Measurements from ENCODE around the gene FANCD2.
A peak's percentile ranks its signal among the peaks of the same experiment; 100 is the strongest.

Gene FANCD2

GRCh38 chr3:10026084-10026890, at the start of gene FANCD2:
TSS of gene FANCD2 (plus strand) at chr3:10026437. CDS start at chr3:10028658, 2,221 bp downstream.
- TF ChIP-seq CTCF (IDR thresholded peaks at IDR 0.05; ENCODE audit: low read depth, low read length, poor library complexity, severe bottlenecking) (no peak), EZH2phosphoT487 (IDR thresholded peaks at IDR 0.05; ENCODE audit: borderline replicate concordance, low read length) (no peak)
- Histone ChIP-seq H3K4me3 (ENCODE audit: low read length) (peak within 1 kb of the TSS; percentile 96), H3K9me2 (replicated peaks; ENCODE audit: control insufficient read depth, low read length) (no peaks in the 10 kb centered on the region), H3K27me3 (ENCODE audit: control insufficient read depth, low read length) (no peaks in the 10 kb centered on the region), H3K9me3 (ENCODE audit: control insufficient read depth, insufficient read depth, low read length) (no peaks in the 10 kb centered on the region), H4K20me1 (ENCODE audit: control insufficient read depth, insufficient read depth, low read depth, low read length) (no peaks in the 10 kb centered on the region), H3K4me1 (ENCODE audit: control insufficient read depth, low read length) (peaks cover 17% of the 10 kb centered on the region), H3K36me3 (ENCODE audit: control insufficient read depth, low read length) (peaks cover 49% of the 10 kb centered on the region), H3F3A (ENCODE audit: control insufficient read depth, insufficient read depth) (no peaks in the 10 kb centered on the region), H3K27ac (ENCODE audit: low read depth, low read length) (peak within 1 kb of the TSS; percentile 75), H3K4me2 (ENCODE audit: low read length) (peak within 1 kb of the TSS; percentile 64), H3K79me2 (ENCODE audit: control insufficient read depth, low read length) (peaks cover 65% of the 10 kb centered on the region)

GRCh38 chr3:9976721-9977709, 49.2 kb upstream of the FANCD2 start:
- no peak overlapping the region for H3K4me3 ChIP-seq (ENCODE audit: low read length)
- no peaks in the 10 kb centered on the region for H3K27me3 ChIP-seq (ENCODE audit: control insufficient read depth, low read length)
- no peaks in the 10 kb centered on the region for H3K79me2 ChIP-seq (ENCODE audit: control insufficient read depth, low read length)
- no peak for TF ChIP-seq CTCF (IDR thresholded peaks at IDR 0.05; ENCODE audit: low read depth, low read length, poor library complexity, severe bottlenecking)
- TF ChIP-seq EZH2phosphoT487 (IDR thresholded peaks at IDR 0.05; ENCODE audit: borderline replicate concordance, low read length), result no peak
- H3K9me3 ChIP-seq (ENCODE audit: control insufficient read depth, insufficient read depth, low read length), result no peaks in the 10 kb centered on the region
- no peak overlapping the region for H3K27ac ChIP-seq (ENCODE audit: low read depth, low read length)
- H3K36me3 ChIP-seq (ENCODE audit: control insufficient read depth, low read length), result peaks cover 31% of the 10 kb centered on the region
- H3F3A ChIP-seq (ENCODE audit: control insufficient read depth, insufficient read depth), result no peaks in the 10 kb centered on the region
- H3K4me1 ChIP-seq (ENCODE audit: control insufficient read depth, low read length), result no peaks in the 10 kb centered on the region
- no peaks in the 10 kb centered on the region for H4K20me1 ChIP-seq (ENCODE audit: control insufficient read depth, insufficient read depth, low read depth, low read length)
- no peaks in the 10 kb centered on the region for H3K9me2 ChIP-seq (replicated peaks; ENCODE audit: control insufficient read depth, low read length)
- no peak overlapping the region for H3K4me2 ChIP-seq (ENCODE audit: low read length)

GRCh38 chr3:9978710-9979305, 47.4 kb upstream of the FANCD2 start:
- Histone ChIP-seq H4K20me1 (ENCODE audit: control insufficient read depth, insufficient read depth, low read depth, low read length) (no peaks in the 10 kb centered on the region), H3K4me1 (ENCODE audit: control insufficient read depth, low read length) (0 out of 2 replicates have a peak, but pooled peaks cover 3% of the 10 kb centered on the region), H3K9me3 (ENCODE audit: control insufficient read depth, insufficient read depth, low read length) (no peaks in the 10 kb centered on the region), H3K27me3 (ENCODE audit: control insufficient read depth, low read length) (no peaks in the 10 kb centered on the region), H3K27ac (ENCODE audit: low read depth, low read length) (no peak overlapping the region), H3K36me3 (ENCODE audit: control insufficient read depth, low read length) (peaks cover 25% of the 10 kb centered on the region), H3K4me2 (ENCODE audit: low read length) (no peak overlapping the region), H3K9me2 (replicated peaks; ENCODE audit: control insufficient read depth, low read length) (no peaks in the 10 kb centered on the region), H3K79me2 (ENCODE audit: control insufficient read depth, low read length) (peaks cover 14% of the 10 kb centered on the region), H3K4me3 (ENCODE audit: low read length) (no peak overlapping the region), H3F3A (ENCODE audit: control insufficient read depth, insufficient read depth) (no peaks in the 10 kb centered on the region)
- TF ChIP-seq CTCF (IDR thresholded peaks at IDR 0.05; ENCODE audit: low read depth, low read length, poor library complexity, severe bottlenecking) (no peak), EZH2phosphoT487 (IDR thresholded peaks at IDR 0.05; ENCODE audit: borderline replicate concordance, low read length) (no peak)
